ENCODE data around the gene JARID2.

JARID2 gene

GRCh38 chr6:15339081-15339480, 93.2 kb downstream of the JARID2 start:
- peaks cover 84% of the 10 kb centered on the region for H3K4me1 ChIP-seq (ENCODE audit: control insufficient read depth, insufficient read depth, low read length)
- no peak overlapping the region for H3K9ac ChIP-seq (ENCODE audit: low read length)
- no peaks in the 10 kb centered on the region for H3K9me3 ChIP-seq (ENCODE audit: control insufficient read depth, insufficient read depth, low read depth, low read length)
- H3K27ac ChIP-seq (ENCODE audit: low read depth, low read length), result no peak overlapping the region
- H3K27me3 ChIP-seq (ENCODE audit: control insufficient read depth, insufficient read depth, low read length), result no peaks in the 10 kb centered on the region
- no peaks in the 10 kb centered on the region; the same call in 1 of the 2 replicates for H3K36me3 ChIP-seq (ENCODE audit: control insufficient read depth, insufficient read depth, low read length)
- no peak overlapping the region for H3K4me3 ChIP-seq (ENCODE audit: low read depth, low read length)

GRCh38 chr6:15340105-15340601, 94.3 kb downstream of the JARID2 start:
- peaks cover 88% of the 10 kb centered on the region for H3K4me1 ChIP-seq (ENCODE audit: control insufficient read depth, insufficient read depth, low read length)
- no peaks in the 10 kb centered on the region; the same call in 1 of the 2 replicates for H3K36me3 ChIP-seq (ENCODE audit: control insufficient read depth, insufficient read depth, low read length)
- no peaks in the 10 kb centered on the region for H3K9me3 ChIP-seq (ENCODE audit: control insufficient read depth, insufficient read depth, low read depth, low read length)
- H3K27me3 ChIP-seq (ENCODE audit: control insufficient read depth, insufficient read depth, low read length), result no peaks in the 10 kb centered on the region
- no peak overlapping the region for H3K9ac ChIP-seq (ENCODE audit: low read length)
- H3K27ac ChIP-seq (ENCODE audit: low read depth, low read length), result no peak overlapping the region
- no peak overlapping the region for H3K4me3 ChIP-seq (ENCODE audit: low read depth, low read length)

- Histone ChIP-seq H3K9ac (ENCODE audit: low read length) (no peak overlapping the region), H3K27ac (ENCODE audit: low read depth, low read length) (no peak overlapping the region), H3K27me3 (ENCODE audit: control insufficient read depth, insufficient read depth, low read length) (no peaks in the 10 kb centered on the region), H3K9me3 (ENCODE audit: control insufficient read depth, insufficient read depth, low read depth, low read length) (no peaks in the 10 kb centered on the region), H3K36me3 (ENCODE audit: control insufficient read depth, insufficient read depth, low read length) (no peaks in the 10 kb centered on the region; the same call in 1 of the 2 replicates), H3K4me3 (ENCODE audit: low read depth, low read length) (no peak overlapping the region), H3K4me1 (ENCODE audit: control insufficient read depth, insufficient read depth, low read length) (peaks cover 88% of the 10 kb centered on the region)
Measured at GRCh38 chr6:15340775-15341174, 94.9 kb downstream of the JARID2 start.

- Histone ChIP-seq H3K27me3 (ENCODE audit: control insufficient read depth, insufficient read depth, low read length) (no peaks in the 10 kb centered on the region), H3K4me1 (ENCODE audit: control insufficient read depth, insufficient read depth, low read length) (peaks cover 86% of the 10 kb centered on the region), H3K27ac (ENCODE audit: low read depth, low read length) (no peak overlapping the region), H3K4me3 (ENCODE audit: low read depth, low read length) (no peak overlapping the region), H3K9me3 (ENCODE audit: control insufficient read depth, insufficient read depth, low read depth, low read length) (no peaks in the 10 kb centered on the region), H3K9ac (ENCODE audit: low read length) (no peak overlapping the region), H3K36me3 (ENCODE audit: control insufficient read depth, insufficient read depth, low read length) (no peaks in the 10 kb centered on the region; the same call in 1 of the 2 replicates)
Measured at GRCh38 chr6:15341311-15342001, 95.6 kb downstream of the JARID2 start.

GRCh38 chr6:15342114-15342513, 96.2 kb downstream of the JARID2 start:
- Histone ChIP-seq H3K4me3 (ENCODE audit: low read depth, low read length) (no peak overlapping the region), H3K27ac (ENCODE audit: low read depth, low read length) (no peak overlapping the region), H3K9me3 (ENCODE audit: control insufficient read depth, insufficient read depth, low read depth, low read length) (no peaks in the 10 kb centered on the region), H3K27me3 (ENCODE audit: control insufficient read depth, insufficient read depth, low read length) (no peaks in the 10 kb centered on the region), H3K4me1 (ENCODE audit: control insufficient read depth, insufficient read depth, low read length) (peaks cover 81% of the 10 kb centered on the region), H3K9ac (ENCODE audit: low read length) (no peak overlapping the region), H3K36me3 (ENCODE audit: control insufficient read depth, insufficient read depth, low read length) (no peaks in the 10 kb centered on the region; the same call in 1 of the 2 replicates)

GRCh38 chr6:15343490-15344191, 97.8 kb downstream of the JARID2 start:
- H3K9me3 ChIP-seq (ENCODE audit: control insufficient read depth, insufficient read depth, low read depth, low read length), result no peaks in the 10 kb centered on the region
- H3K36me3 ChIP-seq (ENCODE audit: control insufficient read depth, insufficient read depth, low read length), result no peaks in the 10 kb centered on the region
- H3K9ac ChIP-seq (ENCODE audit: low read length), result no peak overlapping the region
- no peak overlapping the region for H3K4me3 ChIP-seq (ENCODE audit: low read depth, low read length)
- H3K27ac ChIP-seq (ENCODE audit: low read depth, low read length), result no peak overlapping the region
- peaks cover 68% of the 10 kb centered on the region for H3K4me1 ChIP-seq (ENCODE audit: control insufficient read depth, insufficient read depth, low read length)
- H3K27me3 ChIP-seq (ENCODE audit: control insufficient read depth, insufficient read depth, low read length), result no peaks in the 10 kb centered on the region

GRCh38 chr6:15344192-15344519, 98.3 kb downstream of the JARID2 start:
- Histone ChIP-seq H3K36me3 (ENCODE audit: control insufficient read depth, insufficient read depth, low read length) (peaks cover 1% of the 10 kb centered on the region; the same call in 1 of the 2 replicates), H3K27me3 (ENCODE audit: control insufficient read depth, insufficient read depth, low read length) (no peaks in the 10 kb centered on the region), H3K9ac (ENCODE audit: low read length) (no peak overlapping the region), H3K27ac (ENCODE audit: low read depth, low read length) (no peak overlapping the region), H3K9me3 (ENCODE audit: control insufficient read depth, insufficient read depth, low read depth, low read length) (no peaks in the 10 kb centered on the region), H3K4me3 (ENCODE audit: low read depth, low read length) (no peak overlapping the region), H3K4me1 (ENCODE audit: control insufficient read depth, insufficient read depth, low read length) (peaks cover 68% of the 10 kb centered on the region)

GRCh38 chr6:15344831-15345230, 99.0 kb downstream of the JARID2 start:
- H3K4me1 ChIP-seq (ENCODE audit: control insufficient read depth, insufficient read depth, low read length), result peaks cover 74% of the 10 kb centered on the region
- peaks cover 8% of the 10 kb centered on the region for H3K36me3 ChIP-seq (ENCODE audit: control insufficient read depth, insufficient read depth, low read length)

GRCh38 chr6:15346315-15346714, 100.4 kb downstream of the JARID2 start:
- H3K36me3 ChIP-seq (ENCODE audit: control insufficient read depth, insufficient read depth, low read length), result peaks cover 15% of the 10 kb centered on the region
- no peak overlapping the region for H3K4me3 ChIP-seq (ENCODE audit: low read depth, low read length)
- no peaks in the 10 kb centered on the region for H3K27me3 ChIP-seq (ENCODE audit: control insufficient read depth, insufficient read depth, low read length)
- no peak overlapping the region for H3K27ac ChIP-seq (ENCODE audit: low read depth, low read length)
- no peak overlapping the region for H3K9ac ChIP-seq (ENCODE audit: low read length)
- H3K9me3 ChIP-seq (ENCODE audit: control insufficient read depth, insufficient read depth, low read depth, low read length), result no peaks in the 10 kb centered on the region
- H3K4me1 ChIP-seq (ENCODE audit: control insufficient read depth, insufficient read depth, low read length), result peaks cover 74% of the 10 kb centered on the region

More at GRCh38 chr6:15344831-15345230, 99.0 kb downstream of the JARID2 start:
- H3K9me3 ChIP-seq (ENCODE audit: control insufficient read depth, insufficient read depth, low read depth, low read length), result no peaks in the 10 kb centered on the region
- H3K27ac ChIP-seq (ENCODE audit: low read depth, low read length), result no peak overlapping the region
- no peaks in the 10 kb centered on the region for H3K27me3 ChIP-seq (ENCODE audit: control insufficient read depth, insufficient read depth, low read length)
- H3K4me3 ChIP-seq (ENCODE audit: low read depth, low read length), result no peak overlapping the region
- H3K9ac ChIP-seq (ENCODE audit: low read length), result no peak overlapping the region

GRCh38 chr6:15348528-15348927, 102.7 kb downstream of the JARID2 start:
- Histone ChIP-seq H3K27me3 (ENCODE audit: control insufficient read depth, insufficient read depth, low read length) (no peaks in the 10 kb centered on the region), H3K4me1 (ENCODE audit: control insufficient read depth, insufficient read depth, low read length) (peaks cover 69% of the 10 kb centered on the region), H3K27ac (ENCODE audit: low read depth, low read length) (no peak overlapping the region), H3K9ac (ENCODE audit: low read length) (no peak overlapping the region), H3K36me3 (ENCODE audit: control insufficient read depth, insufficient read depth, low read length) (peaks cover 19% of the 10 kb centered on the region), H3K4me3 (ENCODE audit: low read depth, low read length) (no peak overlapping the region), H3K9me3 (ENCODE audit: control insufficient read depth, insufficient read depth, low read depth, low read length) (no peaks in the 10 kb centered on the region)

- Histone ChIP-seq H3K9ac (ENCODE audit: low read length) (no peak overlapping the region), H3K27me3 (ENCODE audit: control insufficient read depth, insufficient read depth, low read length) (no peaks in the 10 kb centered on the region), H3K9me3 (ENCODE audit: control insufficient read depth, insufficient read depth, low read depth, low read length) (no peaks in the 10 kb centered on the region), H3K27ac (ENCODE audit: low read depth, low read length) (no peak overlapping the region), H3K36me3 (ENCODE audit: control insufficient read depth, insufficient read depth, low read length) (peaks cover 25% of the 10 kb centered on the region), H3K4me3 (ENCODE audit: low read depth, low read length) (no peak overlapping the region), H3K4me1 (ENCODE audit: control insufficient read depth, insufficient read depth, low read length) (peaks cover 68% of the 10 kb centered on the region)
Measured at GRCh38 chr6:15349379-15349778, 103.5 kb downstream of the JARID2 start.

Data from HUES6 (cell line).